Glomerular visceral epithelial cell (primary cell): ENCODE results near the gene PARVB.
"Not testable (repeated sequence)": the region's sequence is repeated elsewhere in the genome, so short reads cannot be mapped to it uniquely, and the experiment has no call there.

Experiments used
- DNase-seq: peaks from one replicate; pipeline ENCODE4 v3.0.0-alpha.2; 2016; ENCODE audit errors: extremely low spot score

PARVB gene

GRCh38 chr22:44110656-44111055 is 86.6 kb downstream of the PARVB start:
- not testable (repeated sequence) for DNase-seq

- DNase-seq = no peak
Measured at GRCh38 chr22:44111562-44112155, 87.6 kb downstream of the PARVB start.

- no peak for DNase-seq
Measured at GRCh38 chr22:44112191-44112590, 88.1 kb downstream of the PARVB start.

GRCh38 chr22:44116331-44116730 is 92.2 kb downstream of the PARVB start:
- no peak for DNase-seq

- no peak for DNase-seq
Measured at GRCh38 chr22:44116755-44117684, 92.9 kb downstream of the PARVB start.

- no peak for DNase-seq
Measured at GRCh38 chr22:44117746-44118145, 93.6 kb downstream of the PARVB start.

- no peak for DNase-seq
Measured at GRCh38 chr22:44118645-44119315, 94.7 kb downstream of the PARVB start.

GRCh38 chr22:44119669-44120313 is 95.7 kb downstream of the PARVB start:
- no peak for DNase-seq

GRCh38 chr22:44120314-44120704 is 96.2 kb downstream of the PARVB start:
- no peak for DNase-seq

GRCh38 chr22:44125421-44125820 is 101.3 kb downstream of the PARVB start:
- DNase-seq = no peak

- DNase-seq = no peak
Measured at GRCh38 chr22:44126807-44127206, 102.7 kb downstream of the PARVB start.

GRCh38 chr22:44127356-44127755 is 103.3 kb downstream of the PARVB start:
- DNase-seq = no peak

- no peak for DNase-seq
Measured at GRCh38 chr22:44128958-44129618, 105.0 kb downstream of the PARVB start.

- no peak for DNase-seq
Measured at GRCh38 chr22:44129619-44129976, 105.5 kb downstream of the PARVB start.

GRCh38 chr22:44130076-44130711 is 106.1 kb downstream of the PARVB start:
- no peak for DNase-seq

GRCh38 chr22:44131412-44131811 is 107.3 kb downstream of the PARVB start:
- no peak for DNase-seq

GRCh38 chr22:44131989-44132685 is 108.0 kb downstream of the PARVB start:
- no peak for DNase-seq

GRCh38 chr22:44132724-44133123 is 108.6 kb downstream of the PARVB start:
- no peak for DNase-seq

GRCh38 chr22:44133161-44133560 is 109.1 kb downstream of the PARVB start:
- no peak for DNase-seq

- no peak for DNase-seq
Measured at GRCh38 chr22:44133901-44134571, 109.9 kb downstream of the PARVB start.
